HEK293 (cell line): ENCODE data around the gene LIX1L.

Experiments used
- CTCF ChIP-seq: fragments of 450-650 bp; formaldehyde crosslinking; IDR thresholded peaks from 2 replicates; pipeline ENCODE4 v1.5.1; 2016; ENCODE audit warnings: missing biosample characterization, missing genetic modification characterization
- FEZF1 ChIP-seq: fragments of 450-650 bp; formaldehyde crosslinking; IDR thresholded peaks from 2 replicates; pipeline ENCODE4 v1.5.1; 2016; ENCODE audit warnings: missing biosample characterization, missing genetic modification characterization
- HOXA7 ChIP-seq: sonication (generic); formaldehyde crosslinking; IDR thresholded peaks from 2 replicates; pipeline ENCODE4 v1.8.1; 2022; ENCODE audit warnings: missing genetic modification reagents, borderline replicate concordance
- PBX3 ChIP-seq: sonication (generic); formaldehyde crosslinking; IDR thresholded peaks from 2 replicates; pipeline ENCODE4 v1.8.1; 2022; ENCODE audit warnings: mild to moderate bottlenecking, moderate library complexity, missing genetic modification reagents
- SP7 ChIP-seq: fragments of 450-650 bp; formaldehyde crosslinking; IDR thresholded peaks from 2 replicates; pipeline ENCODE4 v1.5.1; 2016; ENCODE audit warnings: missing biosample characterization, missing genetic modification characterization
- ZNF16 ChIP-seq: fragments of 450-650 bp; formaldehyde crosslinking; IDR thresholded peaks from 2 replicates; pipeline ENCODE4 v1.5.1; 2016; ENCODE audit warnings: low read depth, missing biosample characterization, missing genetic modification characterization
- ZNF274 ChIP-seq, 2 experiments: fragments of 200-500 bp in 1 of 2; fragments of 450-650 bp in 1 of 2; sonication (Bioruptor generic) in 1 of 2; formaldehyde crosslinking in 1 of 2; IDR thresholded peaks; 2 replicates each; pipeline versions ENCODE4 v1.5.1 to v1.6.1; 2014 to 2016; ENCODE audit warnings: borderline replicate concordance in 1 of 2, inconsistent platforms in 1 of 2, low read length in 1 of 2, missing biosample characterization in 1 of 2, missing genetic modification characterization in 1 of 2
- ZNF335 ChIP-seq: fragments of 450-650 bp; formaldehyde crosslinking; conservative IDR thresholded peaks from 2 replicates; pipeline ENCODE4 v1.5.1; 2016; ENCODE audit warnings: missing biosample characterization, missing genetic modification characterization
- ZNF580 ChIP-seq: fragments of 450-650 bp; formaldehyde crosslinking; IDR thresholded peaks from 2 replicates; pipeline ENCODE4 v1.5.1; 2016; ENCODE audit warnings: missing biosample characterization, missing genetic modification characterization

- TF ChIP-seq ZNF274 (IDR thresholded peaks at IDR 0.05; ENCODE audit: low read length) (no peak), ZNF274 (tag by site-specific recombination; IDR thresholded peaks at IDR 0.05; ENCODE audit: borderline replicate concordance) (no peak), FEZF1 (no peak), CTCF (tag by site-specific recombination) (no peak), ZNF335 (tag by site-specific recombination) (no peak; the same call in 1 of the 2 replicates), ZNF16 (no peak), PBX3 (CRISPR knock-in tag) (no peak), HOXA7 (no peak), SP7 (tag by site-specific recombination) (no peak), ZNF580 (tag by site-specific recombination) (no peak)
These were observed 905 bp downstream of the LIX1L start for GRCh38 chr1:145956781-145957442.
